ENCODE measurements around the gene DOCK8. TPM values are rescaled to one million over a fixed set of nuclear protein-coding genes. Genes with fewer than 3 reads are reported as not detected.
"Not testable (repeated sequence)": the region's sequence is repeated elsewhere in the genome, so short reads cannot be mapped to it uniquely, and the experiment has no call there.

The DOCK8 gene
- total RNA-seq, 1 donor from 2014 or later, result 22.8 TPM

DNA sequence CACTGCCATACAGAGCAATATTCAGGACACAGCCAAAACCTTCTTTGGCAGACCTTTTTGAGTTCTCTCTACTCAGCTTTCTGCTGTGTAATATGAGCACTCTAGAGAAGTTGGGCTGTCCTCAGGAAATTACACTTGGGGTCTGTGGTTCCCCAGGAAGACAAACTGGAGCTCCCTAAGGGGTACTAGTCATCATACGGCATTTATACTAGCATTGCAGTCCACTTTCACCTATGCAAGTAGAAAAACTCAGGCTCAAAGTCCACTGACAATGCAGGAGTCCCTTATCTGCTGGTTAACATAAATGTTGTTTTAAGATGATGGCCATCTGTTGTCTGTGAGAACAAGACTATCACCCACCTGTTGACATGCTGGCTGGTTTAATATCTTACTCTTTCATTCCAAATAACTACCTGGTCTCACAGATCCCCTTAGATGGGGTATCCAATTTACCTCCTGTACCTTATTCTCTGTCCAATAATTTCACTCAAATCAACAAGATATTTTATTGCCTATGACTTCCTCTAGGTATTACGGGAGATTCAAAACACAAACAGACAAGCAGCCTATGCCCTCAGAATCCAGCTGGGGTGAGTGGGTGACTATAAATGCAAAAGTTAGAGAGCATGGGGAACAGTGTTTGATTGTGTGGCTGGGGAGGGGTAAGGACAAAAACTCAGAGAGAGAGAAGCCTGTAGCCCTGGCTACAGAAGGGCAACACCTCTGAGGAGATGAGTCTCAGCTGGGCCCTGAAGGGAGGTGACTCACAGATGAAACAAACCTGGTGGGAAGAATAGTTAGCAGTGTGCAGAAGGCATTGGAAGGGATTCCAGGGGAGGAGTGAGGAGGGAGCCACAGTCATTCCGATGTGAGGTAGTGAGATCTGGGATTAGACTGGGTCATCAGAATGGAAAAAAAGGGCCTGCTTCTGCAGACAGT lies 10.2 kb downstream of the DOCK8 start:
- DNase-seq, result no peak

DNA sequence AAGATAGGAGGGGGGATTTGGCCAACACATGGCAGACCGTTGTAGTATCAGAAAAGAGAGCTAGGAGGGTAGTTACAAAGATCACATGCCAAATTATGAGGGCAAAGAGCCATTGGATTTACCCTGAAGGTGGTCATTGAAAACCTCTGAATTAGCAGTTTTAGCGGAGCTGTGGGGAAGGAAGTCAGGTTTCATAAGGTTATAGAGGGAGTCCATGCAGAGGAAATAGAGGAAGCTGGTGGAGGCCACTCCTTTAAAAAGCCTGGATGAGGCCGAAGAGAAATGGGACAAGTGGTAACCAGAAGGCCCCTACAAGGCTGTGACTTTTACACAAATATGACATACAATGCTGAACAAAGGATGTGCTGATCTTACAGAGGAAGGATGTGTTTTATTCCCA lies 13.2 kb downstream of the DOCK8 start:
- DNase-seq, result no peak

DNA sequence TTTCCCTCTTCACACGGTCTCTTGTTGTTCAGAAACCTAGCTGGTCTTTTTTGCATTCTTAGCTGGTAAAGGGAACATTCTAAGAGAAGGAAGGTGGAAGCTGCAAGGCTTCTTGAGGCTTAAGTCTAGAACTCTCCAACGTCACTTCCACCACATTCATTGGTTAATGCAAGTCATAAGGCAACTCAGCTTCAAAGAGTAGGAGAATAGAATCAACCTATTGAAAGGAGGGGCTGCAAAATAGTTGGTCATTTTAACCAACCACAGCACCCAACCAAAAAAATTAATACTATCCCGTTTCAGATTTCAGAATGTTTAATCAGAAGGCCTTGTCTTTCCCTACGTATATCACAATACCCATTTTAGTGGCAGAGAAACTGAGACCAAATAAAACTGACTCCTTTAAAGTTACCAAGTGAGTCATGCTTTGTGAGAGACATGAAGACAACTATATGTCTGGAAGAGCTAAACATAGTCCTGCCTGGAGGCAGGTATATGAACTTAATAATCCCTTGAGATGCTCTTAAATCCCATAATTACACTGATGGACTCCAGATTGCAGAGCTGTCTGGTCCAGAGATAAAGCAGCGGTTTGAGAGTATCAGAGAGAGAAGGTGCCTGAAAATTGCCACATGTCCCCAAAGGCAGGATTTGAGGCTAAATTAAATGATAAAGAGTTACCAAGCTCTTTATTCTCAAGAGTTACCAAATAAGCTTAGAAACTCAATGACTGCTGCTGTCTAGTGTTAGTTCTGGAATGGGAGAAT lies 14.4 kb downstream of the DOCK8 start:
- DNase-seq, result no peak

DNA sequence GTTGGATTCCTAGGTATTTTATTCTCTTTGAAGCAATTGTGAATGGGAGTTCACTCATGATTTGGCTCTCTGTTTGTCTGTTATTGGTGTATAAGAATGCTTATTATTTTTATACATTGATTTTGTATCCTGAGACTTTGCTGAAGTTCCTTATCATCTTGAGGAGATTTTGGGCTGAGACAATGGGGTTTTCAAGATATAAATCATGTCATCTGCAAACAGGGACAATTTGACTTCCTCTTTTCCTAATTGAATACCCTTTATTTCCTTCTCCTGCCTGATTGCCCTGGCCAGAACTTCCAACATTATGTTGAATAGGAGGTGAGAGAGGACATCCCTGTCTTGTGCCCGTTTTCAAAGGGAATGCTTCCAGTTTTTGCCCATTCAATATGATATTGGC lies 17.0 kb downstream of the DOCK8 start:
- DNase-seq, result not testable (repeated sequence)

DNA sequence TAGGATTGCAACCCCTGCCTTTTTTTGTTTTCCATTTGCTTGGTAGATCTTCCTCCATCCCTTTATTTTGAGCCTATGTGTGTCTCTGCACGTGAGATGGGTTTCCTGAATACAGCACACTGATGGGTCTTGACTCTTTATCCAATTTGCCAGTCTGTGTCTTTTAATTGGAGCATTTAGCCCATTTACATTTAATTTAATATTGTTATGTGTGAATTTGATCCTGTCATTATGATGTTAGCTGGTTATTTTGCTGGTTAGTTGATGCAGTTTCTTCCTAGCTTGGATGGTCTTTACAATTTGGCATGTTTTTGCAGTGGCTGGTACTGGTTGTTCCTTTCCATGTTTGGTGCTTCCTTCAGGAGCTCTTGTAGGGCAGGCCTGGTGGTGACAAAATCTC lies 19.0 kb downstream of the DOCK8 start:
- not testable (repeated sequence) for DNase-seq

DNA sequence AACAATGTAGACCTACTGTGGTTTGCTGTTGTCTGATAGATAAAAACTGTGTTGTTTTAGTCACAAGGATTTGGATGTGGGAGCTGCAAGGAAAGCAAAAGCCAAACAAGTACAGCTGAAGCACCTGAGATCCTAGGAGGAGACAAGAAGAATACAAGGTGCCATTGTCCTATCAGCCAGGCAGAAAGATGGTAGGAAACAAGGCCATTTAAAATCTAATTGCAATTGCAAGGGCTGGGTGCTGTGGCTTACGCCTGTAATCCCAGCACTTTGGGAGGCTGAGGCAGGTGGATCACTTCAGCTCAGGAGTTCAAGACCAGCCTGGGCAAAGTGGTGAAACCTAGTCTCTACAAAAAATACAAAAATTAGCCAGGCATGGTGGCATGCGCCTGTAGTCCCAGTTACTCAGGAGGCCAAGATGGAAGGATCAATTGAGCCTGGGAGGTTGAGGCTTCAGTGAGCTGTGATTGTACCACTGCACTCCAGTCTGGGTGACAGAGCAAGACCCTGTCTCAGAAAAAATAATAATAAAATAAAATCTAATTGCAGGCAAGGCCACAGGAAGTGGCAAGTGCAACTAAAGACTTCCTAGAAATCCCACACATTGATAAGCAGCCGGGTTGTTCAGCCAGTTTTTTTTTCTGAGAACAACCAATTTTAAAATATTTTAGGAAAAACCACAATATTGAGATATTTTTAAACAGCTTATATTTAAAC lies 22.6 kb downstream of the DOCK8 start:
- no peak for DNase-seq

DNA sequence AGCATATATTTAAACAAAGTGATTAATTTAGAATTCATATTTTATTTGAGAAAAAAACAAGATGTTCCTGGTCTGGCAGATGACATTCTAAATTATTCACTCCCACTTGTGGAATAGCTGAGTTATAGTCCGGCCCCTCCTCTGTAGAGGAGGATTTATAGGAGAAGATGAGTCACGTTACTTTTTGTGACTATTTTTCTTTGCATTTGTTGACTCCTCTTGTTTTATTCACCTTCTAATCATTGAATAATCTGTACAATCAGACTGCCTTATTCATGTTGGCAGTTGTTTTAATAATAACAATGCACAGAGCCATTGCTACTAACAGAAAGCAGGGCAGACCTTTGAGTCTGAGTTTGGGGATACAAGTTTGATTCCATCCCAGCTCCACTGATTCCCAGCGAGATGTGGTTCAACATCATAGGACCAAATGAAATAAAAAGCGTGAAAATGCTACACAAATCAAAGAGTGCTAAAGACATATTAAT lies 23.2 kb downstream of the DOCK8 start:
- DNase-seq, result no peak

DNA sequence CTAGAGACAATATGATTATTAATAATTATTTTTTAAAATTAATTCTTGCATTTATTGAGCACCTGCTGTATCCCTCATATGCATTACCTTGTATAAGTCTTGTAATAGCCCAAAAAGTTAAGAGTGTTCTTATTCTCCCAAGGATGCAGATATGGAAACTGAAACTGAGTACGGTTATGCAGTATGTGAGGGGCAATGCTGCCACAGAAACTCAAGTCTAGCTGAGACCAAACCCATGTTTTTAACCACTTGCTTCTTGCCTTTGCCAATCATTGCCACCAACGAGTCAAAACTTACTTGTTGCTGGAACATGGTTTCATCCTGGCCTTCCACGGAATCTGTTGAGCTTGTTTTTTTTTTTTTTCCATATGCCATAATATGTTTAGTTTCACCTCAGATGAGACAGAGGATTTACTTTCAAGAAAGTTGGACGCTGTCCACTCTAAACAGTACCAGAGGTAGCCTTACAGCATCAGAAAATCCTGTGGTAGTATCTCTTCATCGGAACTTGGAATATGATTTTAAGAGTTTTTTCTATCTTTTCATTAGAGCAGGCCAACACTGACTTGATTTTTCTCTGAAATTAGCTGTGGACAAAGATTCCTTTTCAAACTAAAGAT lies 27.9 kb downstream of the DOCK8 start:
- DNase-seq, result no peak

DNA sequence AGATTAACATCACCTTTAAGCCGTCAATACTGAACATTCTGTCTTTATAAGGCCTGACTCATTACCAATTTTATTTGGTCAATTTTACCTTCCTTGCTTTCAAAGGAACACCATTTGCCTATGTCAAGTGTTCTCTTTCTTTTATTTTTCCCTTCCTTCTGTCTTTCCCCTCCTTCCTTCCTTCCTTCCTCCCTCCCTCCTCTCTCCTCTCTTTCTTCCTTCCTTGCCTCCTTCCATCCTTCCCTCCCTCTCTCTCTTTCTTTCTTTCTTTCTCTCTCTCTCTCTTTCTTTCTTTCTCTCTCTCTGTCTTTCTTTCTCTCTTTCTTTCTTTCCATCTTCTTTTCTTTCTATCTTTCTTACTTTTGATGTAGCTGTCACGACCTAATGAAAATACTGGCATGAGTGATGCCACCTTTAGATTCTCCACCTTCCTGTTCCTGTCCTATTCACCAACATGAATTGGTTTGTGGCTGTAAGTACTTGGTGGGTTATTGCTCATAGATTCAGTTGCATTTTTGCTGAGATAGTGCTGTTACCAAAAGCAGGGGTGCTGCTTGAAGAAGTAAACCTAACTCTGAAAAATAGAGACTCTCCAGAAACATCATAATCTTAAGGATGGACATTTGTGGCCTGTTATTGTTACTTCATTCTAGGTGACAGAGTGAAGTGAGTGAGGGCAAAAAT lies 33.8 kb downstream of the DOCK8 start:
- DNase-seq, result no peak

DNA sequence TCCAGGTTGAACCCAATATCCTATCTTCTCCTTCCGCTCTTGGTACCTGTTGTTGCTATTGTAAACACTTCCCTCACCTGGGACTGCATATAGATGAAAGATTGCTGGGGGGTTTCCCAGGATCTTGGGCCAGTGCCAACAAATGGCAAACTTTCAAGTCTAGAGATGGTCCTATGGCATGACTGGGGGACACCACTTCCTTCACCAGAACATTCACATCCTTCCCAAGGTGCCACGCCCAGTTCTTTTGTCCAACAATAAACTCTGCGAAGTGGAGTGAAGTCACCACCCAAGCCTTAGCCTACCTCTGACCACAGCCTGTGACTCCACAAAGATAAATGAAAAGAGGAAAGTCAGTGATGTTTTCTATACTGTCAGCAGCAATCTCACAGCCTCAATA lies 34.4 kb downstream of the DOCK8 start:
- no peak for DNase-seq

DNA sequence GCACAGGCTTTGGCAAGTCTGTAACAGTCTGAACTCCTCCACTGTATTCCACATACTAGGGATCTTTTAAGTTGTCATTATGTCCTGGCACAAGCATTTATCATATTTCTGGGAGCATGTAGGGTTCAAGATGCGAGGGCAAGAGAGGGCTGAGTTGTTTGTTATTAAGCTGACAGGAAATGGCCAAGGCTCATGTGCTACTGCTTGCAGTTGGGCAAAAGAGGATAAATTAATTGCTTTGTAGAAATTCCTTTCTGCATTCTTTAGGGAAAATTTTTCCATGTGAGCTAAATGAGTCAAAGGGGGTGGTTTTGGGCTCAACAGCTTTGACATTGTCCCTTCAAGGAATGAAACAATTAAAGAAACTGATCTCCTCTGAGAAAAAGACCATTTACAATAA lies 35.4 kb downstream of the DOCK8 start:
- no peak for DNase-seq

DNA sequence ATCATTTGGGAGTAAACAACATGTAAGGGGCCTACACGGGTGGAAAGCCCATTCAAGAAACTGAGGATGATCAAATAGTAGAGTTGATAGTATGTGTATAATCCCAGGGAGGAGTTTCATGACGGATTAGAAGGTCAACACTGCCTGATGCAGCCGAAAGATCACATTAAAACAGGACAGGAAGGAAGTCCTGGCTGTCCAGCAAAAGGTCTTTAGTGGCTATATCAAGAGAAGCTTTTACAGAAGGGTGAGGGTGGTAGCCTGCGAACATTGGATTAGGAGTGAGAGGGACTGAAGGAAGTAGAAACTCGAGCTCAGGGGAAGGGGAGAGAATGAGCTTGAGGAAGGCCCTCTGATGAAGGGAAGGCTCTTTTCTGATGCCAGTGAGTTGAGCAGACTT lies 36.0 kb downstream of the DOCK8 start:
- no peak for DNase-seq

DNA sequence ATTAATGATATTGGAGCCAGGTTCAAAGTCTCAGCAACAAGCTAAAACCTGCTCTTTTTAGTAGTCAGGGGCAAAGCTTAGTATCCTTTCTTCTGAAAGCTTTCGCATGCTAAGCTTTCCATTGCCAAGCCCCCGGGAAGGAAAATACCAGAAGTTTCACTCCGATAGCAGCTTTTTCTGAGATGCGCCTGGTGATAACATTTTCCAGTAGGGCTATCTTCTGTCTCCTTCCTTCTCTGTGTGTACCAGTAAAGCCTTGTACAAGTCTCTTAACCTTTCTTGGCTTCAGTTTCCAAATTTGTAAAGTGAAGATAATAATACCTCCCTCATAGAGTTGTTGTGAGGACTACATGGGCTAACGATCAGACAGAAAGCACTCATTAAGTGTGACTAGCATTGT lies 36.7 kb downstream of the DOCK8 start:
- no peak for DNase-seq

DNA sequence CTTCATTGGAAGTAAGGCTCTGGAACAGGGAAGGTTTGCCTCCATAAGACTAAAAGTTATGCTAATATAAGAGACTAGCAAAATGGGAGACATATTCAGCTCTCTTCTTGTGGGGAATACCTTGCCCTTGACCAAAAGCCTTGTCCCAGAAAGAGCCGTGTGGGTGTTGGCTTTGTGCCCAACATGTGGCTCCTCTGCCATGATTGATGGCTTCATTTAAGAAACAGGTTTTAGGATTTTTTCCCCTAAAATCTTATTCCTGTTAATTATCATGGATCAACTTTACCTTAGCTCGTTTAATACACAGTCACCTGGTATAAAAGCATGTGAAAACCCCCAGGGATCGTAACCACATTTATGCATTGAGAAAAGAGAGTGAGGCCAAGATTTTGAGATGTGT lies 38.9 kb downstream of the DOCK8 start:
- DNase-seq, result no peak

DNA sequence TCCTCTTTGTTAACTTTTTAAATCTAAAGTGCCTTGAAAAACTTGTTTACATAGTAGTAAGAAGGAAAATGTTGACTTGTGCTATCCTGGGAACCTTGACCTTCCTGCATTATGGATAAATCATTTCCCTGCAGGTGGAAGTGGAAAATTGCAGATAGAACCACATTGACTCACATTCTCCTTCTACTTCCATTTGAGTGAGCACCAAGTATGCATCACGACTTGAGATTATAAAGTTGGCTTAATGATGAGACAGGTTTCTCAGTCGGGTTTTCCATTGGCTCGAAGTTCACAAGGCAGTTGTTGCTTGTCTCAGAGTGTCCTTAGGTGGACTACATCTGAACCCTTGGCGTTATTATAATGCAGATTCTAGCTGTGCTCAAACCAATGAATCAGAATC lies 39.9 kb downstream of the DOCK8 start:
- no peak for DNase-seq

DNA sequence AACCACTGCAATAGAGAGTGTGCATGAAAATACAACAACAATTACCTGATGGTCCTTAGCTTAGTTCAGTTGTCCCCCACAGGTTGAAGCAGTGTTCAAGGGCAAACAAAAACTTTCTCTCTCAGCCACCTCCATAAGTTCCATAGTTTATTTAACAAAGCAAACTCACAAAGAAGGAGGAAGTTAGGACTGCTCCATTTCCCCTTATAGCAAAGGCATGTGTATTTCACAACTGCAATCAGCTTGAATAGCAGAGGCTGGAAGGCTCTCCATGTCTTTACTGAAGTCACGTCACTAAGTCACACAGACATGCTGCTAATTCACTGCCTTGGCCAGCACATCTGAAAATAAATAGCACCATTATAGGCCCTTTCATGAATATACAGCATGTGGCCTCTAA lies 43.3 kb downstream of the DOCK8 start:
- no peak for DNase-seq

DNA sequence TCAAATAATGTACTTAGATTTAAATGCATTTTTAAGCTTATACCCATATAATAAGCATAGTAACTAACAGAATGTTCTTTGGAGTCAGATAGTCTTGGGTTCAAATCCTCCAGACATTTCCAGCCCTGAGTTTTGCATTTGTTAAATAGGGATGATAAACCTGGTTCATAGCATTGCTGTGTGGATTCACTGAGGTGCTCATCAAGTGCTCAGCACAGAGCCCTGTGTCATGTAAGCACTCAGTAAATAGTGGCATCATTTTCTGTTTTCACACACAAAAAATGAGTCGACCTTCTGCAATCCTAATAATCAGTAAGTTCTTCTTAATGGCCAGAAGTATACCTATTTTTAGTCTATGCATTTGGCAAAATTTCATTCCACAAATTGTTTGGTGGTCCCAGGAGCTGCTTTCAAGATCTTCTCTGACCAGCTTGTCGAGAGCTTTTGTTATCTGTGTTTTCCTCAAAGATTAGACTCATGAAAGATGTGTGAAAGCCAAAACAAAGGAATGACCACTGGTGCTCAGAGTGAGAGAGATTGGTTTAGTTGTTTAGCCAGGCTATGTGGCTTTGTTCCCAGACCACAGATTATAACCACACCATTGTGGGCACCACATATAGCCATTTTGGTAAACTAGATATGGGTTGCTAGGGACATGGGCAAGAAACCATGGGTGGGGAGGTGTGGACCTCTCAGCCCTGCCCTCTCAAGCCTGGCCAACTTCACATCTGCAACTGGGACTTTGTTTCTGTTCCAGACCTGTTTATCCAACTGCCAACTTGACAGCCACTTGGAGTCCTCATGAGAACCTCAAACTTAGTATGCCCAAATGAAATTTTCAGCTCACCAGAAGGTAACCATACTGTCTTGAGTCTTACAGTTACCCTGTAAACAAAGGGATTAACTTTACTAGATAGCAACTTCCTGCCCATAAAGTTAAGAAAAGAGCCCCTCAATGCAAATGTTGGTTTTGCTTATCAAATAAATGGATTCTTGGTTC lies 45.0 kb downstream of the DOCK8 start:
- no peak for DNase-seq

DNA sequence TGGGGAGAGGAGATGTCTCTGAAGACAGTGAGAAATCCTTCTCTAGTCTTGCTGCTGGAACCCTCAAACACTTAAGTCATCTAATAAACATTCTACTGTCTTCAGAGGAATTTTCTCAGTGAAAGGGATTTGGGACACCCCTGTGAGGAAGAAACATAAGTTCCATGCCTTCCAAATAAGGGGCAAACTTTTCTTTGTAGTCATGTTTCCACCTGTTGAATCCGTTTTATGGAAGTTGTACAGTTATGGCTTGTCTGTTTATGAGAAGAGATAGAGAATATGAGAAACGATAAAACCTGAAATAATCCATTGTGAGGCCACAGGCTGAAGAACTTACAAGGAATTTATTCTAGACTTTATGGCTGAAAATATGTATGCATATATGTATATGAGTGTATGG lies 49.6 kb downstream of the DOCK8 start:
- no peak for DNase-seq

DNA sequence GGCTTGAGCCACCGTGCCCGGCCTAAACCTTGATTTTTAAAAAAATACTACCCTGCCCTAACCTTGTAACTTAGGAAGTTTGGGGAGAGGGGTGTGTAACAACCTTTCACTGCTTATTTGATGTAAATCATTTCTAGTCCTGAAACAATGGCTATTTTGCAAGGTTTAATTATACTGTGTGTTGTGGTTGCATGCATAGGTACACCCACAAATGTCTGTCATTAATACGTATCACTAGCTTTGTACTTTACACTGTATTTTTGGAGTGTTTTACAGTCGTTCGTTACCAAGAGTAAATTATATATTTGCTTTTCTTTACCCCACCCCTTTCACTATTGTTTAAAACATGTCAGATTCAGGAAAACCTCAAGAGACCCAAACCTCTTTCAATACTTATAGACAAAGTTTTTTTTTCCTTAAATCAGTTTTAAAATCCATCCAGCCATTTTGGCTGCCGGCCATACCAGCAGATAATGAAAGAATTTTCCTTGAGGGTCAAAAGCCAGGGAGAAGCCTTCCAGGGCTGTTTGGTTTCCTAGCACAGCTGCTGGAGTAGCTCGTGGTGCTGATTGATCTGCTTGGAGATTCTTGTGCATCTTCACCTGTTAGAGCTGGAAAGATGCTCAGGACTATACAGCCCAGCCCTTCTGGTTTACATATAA lies 50.7 kb downstream of the DOCK8 start:
- no peak for DNase-seq

DNA sequence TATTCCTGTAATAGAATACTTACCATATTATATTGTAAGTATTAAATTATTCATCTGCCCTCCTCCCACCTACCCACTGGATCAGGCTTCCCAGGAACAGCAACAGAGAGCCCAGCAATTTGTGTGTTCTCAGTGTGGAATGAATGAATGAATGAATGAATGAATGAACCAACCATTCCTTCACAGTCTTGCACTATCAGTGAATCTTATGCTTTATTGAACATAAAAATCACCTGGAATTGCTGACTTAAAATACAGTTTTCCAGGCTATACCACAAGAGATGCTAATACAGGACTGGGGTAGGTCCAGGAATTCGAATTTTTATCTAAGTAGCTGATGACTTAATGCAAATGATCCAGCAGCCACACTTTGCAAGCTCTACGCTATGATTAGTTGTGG lies 51.6 kb downstream of the DOCK8 start:
- DNase-seq, result no peak
